OCI-LY1 (cell line): ENCODE data around the gene LPCAT1.

Experiments used
- H2AFZ ChIP-seq: fragments of 200-600 bp; sonication (generic), shearing (Covaris generic); 2 replicates; pipeline ENCODE4 v1.6.0; 2014; ENCODE audit warnings: antibody characterized with exemption, mild to moderate bottlenecking, low read length
- H3F3A ChIP-seq: fragments of 200-600 bp; sonication (generic), shearing (Covaris generic); 2 replicates; pipeline ENCODE4 v1.6.0; 2014; ENCODE audit warnings: mild to moderate bottlenecking, antibody characterized with exemption, low read length, moderate library complexity; ENCODE audit not compliant: insufficient read depth
- H3K27ac ChIP-seq: fragments of 200-600 bp; sonication (generic); 2 replicates; pipeline ENCODE4 v1.5.1; 2014; ENCODE audit warnings: low read length, mixed run types, mild to moderate bottlenecking, low read depth; ENCODE audit not compliant: poor library complexity, severe bottlenecking
- H3K27me3 ChIP-seq: fragments of 200-600 bp; sonication (generic); 2 replicates; pipeline ENCODE4 v1.6.0; 2014; ENCODE audit warnings: antibody characterized with exemption, mild to moderate bottlenecking, low read length, moderate library complexity; ENCODE audit not compliant: insufficient read depth
- H3K36me3 ChIP-seq: fragments of 200-600 bp; sonication (generic); 2 replicates; pipeline ENCODE4 v1.6.1; 2014; ENCODE audit warnings: mild to moderate bottlenecking, antibody characterized with exemption, low read length, moderate library complexity, mixed read lengths; ENCODE audit not compliant: insufficient read depth
- H3K4me1 ChIP-seq: fragments of 200-600 bp; sonication (generic); 2 replicates; pipeline ENCODE4 v1.5.1; 2014; ENCODE audit warnings: mild to moderate bottlenecking, low read length, moderate library complexity; ENCODE audit not compliant: insufficient read depth, severe bottlenecking
- H3K4me2 ChIP-seq: fragments of 200-600 bp; sonication (generic), shearing (Covaris generic); 2 replicates; pipeline ENCODE4 v1.6.1; 2014; ENCODE audit warnings: low read length
- H3K4me3 ChIP-seq: fragments of 200-600 bp; sonication (generic); 2 replicates; pipeline ENCODE4 v1.5.1; 2014; ENCODE audit warnings: low read length, low read depth, mild to moderate bottlenecking, mixed read lengths; ENCODE audit not compliant: poor library complexity, severe bottlenecking
- H3K79me2 ChIP-seq: fragments of 200-600 bp; shearing (Covaris generic); 2 replicates; pipeline ENCODE4 v1.6.1; 2016; ENCODE audit warnings: mixed run types, low read length, mixed read lengths; ENCODE audit not compliant: insufficient read depth
- H3K9ac ChIP-seq: fragments of 200-600 bp; sonication (generic), shearing (Covaris generic); 2 replicates; pipeline ENCODE4 v1.6.1; 2014; ENCODE audit warnings: mild to moderate bottlenecking, low read length, mixed read lengths
- H3K9me2 ChIP-seq: fragments of 200-600 bp; sonication (generic), shearing (Covaris generic); 2 replicates; pipeline ENCODE4 v1.6.1; 2014; ENCODE audit warnings: low read depth, mild to moderate bottlenecking, low read length, mixed read lengths
- H3K9me3 ChIP-seq: fragments of 200-600 bp; shearing (Covaris generic); 2 replicates; pipeline ENCODE4 v1.6.1; 2014; ENCODE audit warnings: low read length, mixed read lengths
- H4K20me1 ChIP-seq: fragments of 200-600 bp; sonication (generic), shearing (Covaris generic); 2 replicates; pipeline ENCODE4 v1.6.0; 2016; ENCODE audit warnings: mild to moderate bottlenecking, low read length; ENCODE audit not compliant: insufficient read depth
- EZH2 ChIP-seq: fragments of 200-600 bp; sonication (generic), shearing (Covaris generic); IDR thresholded peaks from 2 replicates; pipeline ENCODE4 v1.8.0; 2017; ENCODE audit warnings: borderline replicate concordance, mixed run types, mild to moderate bottlenecking, antibody characterized with exemption, low read length, moderate library complexity, mixed read lengths
- TF ChIP-seq, protein P1 (sequence below): fragments of 200-600 bp; sonication (generic), shearing (Covaris generic); IDR thresholded peaks from 2 replicates; pipeline ENCODE4 v1.5.1; 2017; ENCODE audit warnings: mild to moderate bottlenecking, antibody characterized with exemption, low read length, moderate library complexity, mixed read lengths

Gene LPCAT1

DNA sequence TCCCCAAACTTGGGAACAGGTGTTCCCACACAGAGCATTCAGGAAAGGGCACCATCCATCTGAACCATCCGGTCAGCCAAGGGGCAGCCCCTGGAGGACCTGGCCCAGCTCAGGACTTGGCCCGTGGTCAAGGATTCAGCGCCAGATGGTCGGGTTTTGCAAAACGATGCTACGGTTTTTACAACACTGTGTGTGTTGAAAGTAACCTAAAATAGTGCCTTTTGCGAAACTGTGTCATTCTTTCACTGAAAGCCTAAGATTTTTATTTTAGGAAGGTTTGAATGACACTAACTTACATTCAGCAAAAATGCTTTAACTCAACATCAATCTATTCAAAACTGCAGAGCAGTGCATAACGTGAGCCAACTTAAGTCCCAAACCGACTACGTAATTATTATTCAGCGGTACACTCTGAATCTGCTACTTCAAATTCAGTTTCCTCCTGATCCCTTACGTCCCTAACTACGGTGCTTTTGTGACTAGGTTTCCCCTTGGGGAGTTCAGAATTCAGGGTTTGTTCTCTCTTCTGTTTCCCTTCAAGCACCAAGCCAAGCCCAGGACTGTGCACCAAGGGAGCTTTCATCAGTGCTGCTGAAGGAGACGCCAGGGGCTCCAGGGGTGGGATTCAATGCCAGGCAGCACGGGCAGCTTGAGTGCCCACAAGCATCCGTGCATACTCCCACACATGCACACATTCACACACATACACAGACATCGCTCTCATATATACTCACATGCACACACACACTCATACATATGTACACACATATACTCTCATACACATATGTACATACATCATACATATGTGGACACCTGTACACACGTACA, 25.8 kb downstream of the LPCAT1 start:
- Histone ChIP-seq H3K9ac (no peak overlapping the region), H3K27ac (no peak overlapping the region), H3K9me2 (no peaks in the 10 kb centered on the region), H3F3A (no peaks in the 10 kb centered on the region), H3K4me3 (no peak overlapping the region), H4K20me1 (no peaks in the 10 kb centered on the region), H2AFZ (no peak overlapping the region), H3K4me1 (peaks cover 22% of the 10 kb centered on the region), H3K9me3 (no peaks in the 10 kb centered on the region), H3K79me2 (no peaks in the 10 kb centered on the region), H3K4me2 (no peak overlapping the region), H3K36me3 (peaks cover 16% of the 10 kb centered on the region; the same call in 1 of the 2 replicates), H3K27me3 (no peaks in the 10 kb centered on the region)
- TF ChIP-seq EZH2: no peak
- TF ChIP-seq, protein P1, sequence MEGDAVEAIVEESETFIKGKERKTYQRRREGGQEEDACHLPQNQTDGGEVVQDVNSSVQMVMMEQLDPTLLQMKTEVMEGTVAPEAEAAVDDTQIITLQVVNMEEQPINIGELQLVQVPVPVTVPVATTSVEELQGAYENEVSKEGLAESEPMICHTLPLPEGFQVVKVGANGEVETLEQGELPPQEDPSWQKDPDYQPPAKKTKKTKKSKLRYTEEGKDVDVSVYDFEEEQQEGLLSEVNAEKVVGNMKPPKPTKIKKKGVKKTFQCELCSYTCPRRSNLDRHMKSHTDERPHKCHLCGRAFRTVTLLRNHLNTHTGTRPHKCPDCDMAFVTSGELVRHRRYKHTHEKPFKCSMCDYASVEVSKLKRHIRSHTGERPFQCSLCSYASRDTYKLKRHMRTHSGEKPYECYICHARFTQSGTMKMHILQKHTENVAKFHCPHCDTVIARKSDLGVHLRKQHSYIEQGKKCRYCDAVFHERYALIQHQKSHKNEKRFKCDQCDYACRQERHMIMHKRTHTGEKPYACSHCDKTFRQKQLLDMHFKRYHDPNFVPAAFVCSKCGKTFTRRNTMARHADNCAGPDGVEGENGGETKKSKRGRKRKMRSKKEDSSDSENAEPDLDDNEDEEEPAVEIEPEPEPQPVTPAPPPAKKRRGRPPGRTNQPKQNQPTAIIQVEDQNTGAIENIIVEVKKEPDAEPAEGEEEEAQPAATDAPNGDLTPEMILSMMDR: no peak

DNA sequence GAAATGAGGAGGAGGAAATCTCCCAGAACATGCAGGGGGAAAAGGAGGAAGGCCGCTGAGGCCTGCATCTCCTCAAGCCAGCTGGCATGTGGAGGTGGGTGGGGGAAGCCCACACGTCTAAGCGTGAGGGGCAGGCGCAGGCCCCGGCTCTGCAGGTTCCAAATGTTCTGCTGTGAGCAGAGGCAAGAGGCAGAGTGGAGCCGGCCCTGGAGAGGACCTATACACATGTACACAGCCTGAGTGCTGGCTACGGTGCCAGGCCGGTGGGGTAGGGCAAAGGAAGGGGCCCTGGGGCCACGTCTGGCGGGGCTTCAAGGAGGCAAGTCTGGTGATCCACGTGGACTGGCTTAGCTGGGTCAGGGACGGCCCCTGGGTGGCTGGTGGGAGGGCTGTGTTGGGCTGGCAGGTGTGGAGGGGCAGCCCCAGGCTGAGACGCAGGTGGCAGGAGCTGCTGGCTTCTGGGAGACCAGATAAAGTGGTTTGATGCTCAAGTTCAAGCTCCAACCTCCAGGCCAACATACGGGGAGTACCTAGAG, 26.4 kb downstream of the LPCAT1 start:
- Histone ChIP-seq H3K9me2 (no peaks in the 10 kb centered on the region), H3K27ac (no peak overlapping the region), H3K79me2 (no peaks in the 10 kb centered on the region), H2AFZ (no peak overlapping the region), H4K20me1 (no peaks in the 10 kb centered on the region), H3K9me3 (no peaks in the 10 kb centered on the region), H3K4me2 (no peak overlapping the region), H3K9ac (no peak overlapping the region), H3K27me3 (no peaks in the 10 kb centered on the region), H3F3A (no peaks in the 10 kb centered on the region), H3K4me3 (no peak overlapping the region), H3K36me3 (peaks cover 17% of the 10 kb centered on the region; the same call in 1 of the 2 replicates), H3K4me1 (peaks cover 15% of the 10 kb centered on the region)
- TF ChIP-seq EZH2: no peak
- TF ChIP-seq, protein P1: no peak

DNA sequence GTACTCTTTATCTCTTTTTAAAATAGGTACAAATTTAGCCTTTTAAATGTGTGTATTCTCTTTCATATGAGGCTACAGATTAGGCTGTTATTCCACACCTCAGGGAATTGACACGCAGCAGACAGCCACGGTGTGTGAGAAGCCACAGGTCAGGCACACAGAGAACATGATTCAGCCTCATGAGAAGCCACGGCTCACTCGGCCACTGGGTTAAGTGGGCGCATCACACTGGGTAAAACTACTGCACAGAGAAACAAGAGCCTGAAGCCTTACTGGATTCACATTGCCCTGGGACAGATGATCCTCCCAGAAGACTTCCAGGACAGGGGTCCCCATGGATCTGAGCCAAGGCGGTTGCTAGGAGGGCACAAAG, 28.2 kb downstream of the LPCAT1 start:
- Histone ChIP-seq H3F3A (no peaks in the 10 kb centered on the region), H3K4me1 (peaks cover 17% of the 10 kb centered on the region), H3K27me3 (no peaks in the 10 kb centered on the region), H3K9me2 (no peaks in the 10 kb centered on the region), H3K79me2 (no peaks in the 10 kb centered on the region), H3K4me3 (no peak overlapping the region), H3K9ac (no peak overlapping the region), H3K9me3 (no peaks in the 10 kb centered on the region), H3K4me2 (no peak overlapping the region), H3K36me3 (peaks cover 28% of the 10 kb centered on the region; the same call in 1 of the 2 replicates), H4K20me1 (no peaks in the 10 kb centered on the region), H2AFZ (no peak overlapping the region), H3K27ac (no peak overlapping the region)
- TF ChIP-seq EZH2: no peak
- TF ChIP-seq, protein P1: no peak
